ENCODE results near the gene DDX6. TPM values are rescaled to one million over a fixed set of nuclear protein-coding genes. Genes with fewer than 3 reads are reported as not detected.
A peak's percentile ranks its signal among the peaks of the same experiment; 100 is the strongest.

The DDX6 gene
- total and polyA plus RNA-seq, 9 of the 15 experiments (the other 6 are each of a cell fraction or from before 2014, with no cell fraction given) = 10.0 to 102 (median 58.2) TPM

DNA sequence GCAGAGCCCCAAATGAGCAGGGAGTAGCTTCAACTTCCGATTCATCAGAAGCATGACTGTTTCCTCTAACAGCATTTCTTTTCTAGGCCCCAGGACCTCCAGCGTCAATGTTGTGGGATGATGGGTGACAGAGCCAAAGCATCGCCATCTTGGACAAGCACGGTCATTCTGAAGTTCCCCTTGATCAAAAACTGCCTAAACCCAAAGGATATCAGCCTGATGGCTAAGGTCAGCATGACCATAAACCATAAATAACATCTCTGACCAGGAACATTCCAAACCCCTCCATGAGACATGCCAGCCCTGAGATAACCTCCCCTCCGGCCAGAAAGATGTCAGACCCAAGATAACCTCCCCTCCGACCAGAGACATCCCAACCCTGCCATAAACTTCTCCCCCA is 82.7 kb downstream of the DDX6 start (continued):
- no peak for TF ChIP-seq NR4A1 (CRISPR knock-in tag; IDR thresholded peaks at IDR 0.05)
- TF ChIP-seq NR4A1 (tag; IDR thresholded peaks at IDR 0.05) = peak; percentile 94

- in situ Hi-C loops (cut with MboI) (no loop called here), intact Hi-C loops (cut with micrococcal nuclease) (no loop called here)
- DNase-seq (ENCODE audit: extremely low read depth in 1 of 4, low spot score in 3 of 4) = no peak
- no peaks in the 10 kb centered on the region for H3K27me3 ChIP-seq (ENCODE audit: control insufficient read depth in 2 of 2, insufficient read depth in 2 of 2, low read length in 2 of 2)
- no peak overlapping the region for H2AFZ ChIP-seq (ENCODE audit: low read depth, low read length)
- no peak overlapping the region for H3K9ac ChIP-seq (ENCODE audit: insufficient read depth in 1 of 2, low read depth in 2 of 2, low read length in 2 of 2)
- no peak overlapping the region for H3K4me2 ChIP-seq (ENCODE audit: insufficient read depth, low read length)
- BruUV-seq (replicated peaks) = no TSS peak
- 52% methylated on average over 7 of the region's 7 CpGs for WGBS (ENCODE audit: insufficient coverage, low coverage, missing lambda C conversion rate)
- H3K4me1 ChIP-seq (replicated peaks in 1 of 2; ENCODE audit: control insufficient read depth in 2 of 2, insufficient read depth in 2 of 2, low read length in 2 of 2) = peaks cover 5 to 8% of the 10 kb centered on the region in 2 experiments; a peak in 3 of 5 replicates
- no peak for FAIRE-seq
- TF ChIP-seq YBX1 (IDR thresholded peaks at IDR 0.05) = no peak
- TF ChIP-seq NFE2 (IDR thresholded peaks at IDR 0.05; ENCODE audit: low read depth) = no peak
- TF ChIP-seq, protein P1, sequence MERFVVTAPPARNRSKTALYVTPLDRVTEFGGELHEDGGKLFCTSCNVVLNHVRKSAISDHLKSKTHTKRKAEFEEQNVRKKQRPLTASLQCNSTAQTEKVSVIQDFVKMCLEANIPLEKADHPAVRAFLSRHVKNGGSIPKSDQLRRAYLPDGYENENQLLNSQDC (CRISPR knock-in tag; IDR thresholded peaks at IDR 0.05) = no peak
- TF ChIP-seq ZNF354B (CRISPR knock-in tag; IDR thresholded peaks at IDR 0.05) = no peak
- TF ChIP-seq, protein P2, sequence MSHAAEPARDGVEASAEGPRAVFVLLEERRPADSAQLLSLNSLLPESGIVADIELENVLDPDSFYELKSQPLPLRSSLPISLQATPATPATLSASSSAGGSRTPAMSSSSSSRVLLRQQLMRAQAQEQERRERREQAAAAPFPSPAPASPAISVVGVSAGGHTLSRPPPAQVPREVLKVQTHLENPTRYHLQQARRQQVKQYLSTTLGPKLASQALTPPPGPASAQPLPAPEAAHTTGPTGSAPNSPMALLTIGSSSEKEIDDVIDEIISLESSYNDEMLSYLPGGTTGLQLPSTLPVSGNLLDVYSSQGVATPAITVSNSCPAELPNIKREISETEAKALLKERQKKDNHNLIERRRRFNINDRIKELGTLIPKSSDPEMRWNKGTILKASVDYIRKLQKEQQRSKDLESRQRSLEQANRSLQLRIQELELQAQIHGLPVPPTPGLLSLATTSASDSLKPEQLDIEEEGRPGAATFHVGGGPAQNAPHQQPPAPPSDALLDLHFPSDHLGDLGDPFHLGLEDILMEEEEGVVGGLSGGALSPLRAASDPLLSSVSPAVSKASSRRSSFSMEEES (CRISPR knock-in tag; IDR thresholded peaks at IDR 0.05) = no peak
- no peak for TF ChIP-seq RBM25 (IDR thresholded peaks at IDR 0.05; ENCODE audit: low read depth, low read length, severe bottlenecking)
- no peaks in the 10 kb centered on the region for H3K9me1 ChIP-seq (ENCODE audit: control insufficient read depth, insufficient read depth, low read length)
- POLR2A ChIA-PET = no interaction called here
- no peaks in the 10 kb centered on the region for H3K36me3 ChIP-seq (ENCODE audit: control insufficient read depth, insufficient read depth, low read length)
- no peaks in the 10 kb centered on the region for H3K9me3 ChIP-seq (replicated peaks; ENCODE audit: control insufficient read depth, insufficient read depth, low read depth, low read length)
- H4K20me1 ChIP-seq (replicated peaks; ENCODE audit: control insufficient read depth, insufficient read depth, low read length) = no peaks in the 10 kb centered on the region
- H3K4me3 ChIP-seq = no peak overlapping the region
- no peaks in the 10 kb centered on the region for H3K79me2 ChIP-seq (ENCODE audit: control insufficient read depth, insufficient read depth, low read length)
- CTCF ChIA-PET (ENCODE audit: low intra/inter-chr PET ratio) = no interaction called here
- ATAC-seq = no peak
- H3K27ac ChIP-seq (ENCODE audit: extremely low read depth, low read depth, low read length) = no peak overlapping the region
Measured at GRCh38 chr11:118706546-118706825, 84.5 kb downstream of the DDX6 start.

Measured in K562 (cell line).